CD4-positive, alpha-beta T cell treated with Interleukin-10 for 1 hour (primary cell): ENCODE results near the gene SCN2A.
"Not testable (repeated sequence)": the region's sequence is repeated elsewhere in the genome, so short reads cannot be mapped to it uniquely, and the experiment has no call there.

ENCODE experiments used
- DNase-seq: peaks from one replicate; pipeline ENCODE4 v3.0.0-alpha.2; 2020

SCN2A gene

DNA sequence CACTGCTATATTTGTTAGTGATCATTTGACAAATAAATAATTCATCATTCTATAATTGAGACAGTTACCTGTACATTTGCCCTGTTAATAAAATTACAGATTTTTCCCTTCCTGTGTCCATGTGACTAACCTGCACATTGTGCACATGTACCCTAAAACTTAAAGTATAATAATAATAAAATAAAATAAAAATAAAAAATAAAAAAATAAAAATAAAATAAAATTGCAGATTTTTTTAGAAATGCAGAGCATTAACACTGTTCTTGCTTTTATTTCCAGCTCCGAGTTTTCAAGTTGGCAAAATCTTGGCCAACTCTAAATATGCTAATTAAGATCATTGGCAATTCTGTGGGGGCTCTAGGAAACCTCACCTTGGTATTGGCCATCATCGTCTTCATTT lies 105.1 kb downstream of the SCN2A start:
- DNase-seq: not testable (repeated sequence)

DNA sequence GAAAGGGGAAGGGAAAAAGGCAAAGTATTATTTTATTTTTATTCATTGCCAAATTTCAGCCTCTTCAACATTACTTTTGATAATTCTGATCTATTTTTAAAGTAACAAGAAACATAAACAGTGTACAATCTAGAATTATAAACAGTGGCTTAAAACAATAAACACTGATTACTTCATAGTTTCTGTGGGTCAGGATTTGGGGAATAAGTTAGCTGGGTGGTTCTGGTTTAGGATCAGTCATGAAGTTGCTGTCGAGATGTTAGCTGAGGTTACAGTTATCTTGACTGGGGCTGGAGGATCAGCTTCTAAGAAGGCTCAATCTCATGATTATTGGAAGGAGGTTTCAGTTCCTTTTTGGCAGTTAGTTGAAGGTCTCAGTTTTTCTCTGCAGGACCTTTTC lies 109.2 kb downstream of the SCN2A start:
- no peak for DNase-seq

DNA sequence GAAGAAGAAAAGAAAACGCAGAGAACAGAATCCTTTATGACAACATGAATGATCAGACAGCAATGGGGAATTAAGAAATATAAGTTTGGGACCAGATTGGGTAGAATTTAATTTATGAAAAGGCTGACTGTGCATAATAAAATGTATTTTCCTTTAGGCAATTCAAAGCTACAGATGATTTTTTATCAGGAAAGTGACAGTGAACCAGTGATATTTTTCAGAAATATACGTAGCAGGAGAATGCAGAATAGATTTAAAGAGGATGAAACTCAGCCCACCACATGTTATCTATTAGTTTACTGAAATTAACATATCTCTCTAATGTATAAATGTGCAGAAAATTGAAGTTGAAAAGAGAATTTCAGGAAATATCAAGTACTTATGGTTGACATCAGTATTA lies 110.0 kb downstream of the SCN2A start:
- no peak for DNase-seq

DNA sequence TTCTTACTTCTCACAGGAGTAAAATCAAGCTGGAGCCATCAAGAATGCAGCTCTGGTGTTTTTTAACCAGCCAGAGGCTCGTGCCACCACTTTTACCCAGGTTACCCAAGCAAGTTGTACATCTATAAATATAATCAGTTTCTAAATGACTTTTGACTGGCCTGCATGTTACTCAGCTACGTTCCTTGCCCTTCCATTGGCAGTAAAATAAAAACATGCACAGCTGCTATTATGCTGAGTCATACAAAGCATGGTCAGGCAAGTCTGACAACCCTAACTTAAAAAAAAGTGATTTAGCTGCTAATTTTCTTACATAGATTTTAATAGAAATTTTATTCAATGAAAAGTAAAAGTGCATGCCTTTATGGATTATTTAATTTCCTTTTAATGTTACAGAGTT lies 118.5 kb downstream of the SCN2A start:
- DNase-seq: no peak

DNA sequence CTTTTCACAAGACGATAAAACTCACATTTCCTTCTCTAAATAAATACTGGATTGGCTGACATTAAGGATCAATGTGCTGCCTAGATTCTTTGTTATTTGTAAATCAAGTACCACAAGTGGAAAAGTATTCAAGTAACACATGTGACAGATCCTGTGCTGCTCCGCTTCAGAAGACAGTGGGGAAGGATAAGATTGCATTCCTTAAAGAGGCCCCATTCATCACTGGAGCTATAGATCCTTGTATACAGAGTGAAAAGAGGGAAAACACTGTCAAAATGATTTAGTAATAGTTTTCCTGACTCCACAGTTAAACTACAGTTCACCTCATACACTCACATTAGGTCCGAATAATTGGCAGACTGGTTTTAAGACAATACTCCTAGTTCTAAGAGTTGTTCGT lies 122.3 kb downstream of the SCN2A start:
- DNase-seq: no peak

DNA sequence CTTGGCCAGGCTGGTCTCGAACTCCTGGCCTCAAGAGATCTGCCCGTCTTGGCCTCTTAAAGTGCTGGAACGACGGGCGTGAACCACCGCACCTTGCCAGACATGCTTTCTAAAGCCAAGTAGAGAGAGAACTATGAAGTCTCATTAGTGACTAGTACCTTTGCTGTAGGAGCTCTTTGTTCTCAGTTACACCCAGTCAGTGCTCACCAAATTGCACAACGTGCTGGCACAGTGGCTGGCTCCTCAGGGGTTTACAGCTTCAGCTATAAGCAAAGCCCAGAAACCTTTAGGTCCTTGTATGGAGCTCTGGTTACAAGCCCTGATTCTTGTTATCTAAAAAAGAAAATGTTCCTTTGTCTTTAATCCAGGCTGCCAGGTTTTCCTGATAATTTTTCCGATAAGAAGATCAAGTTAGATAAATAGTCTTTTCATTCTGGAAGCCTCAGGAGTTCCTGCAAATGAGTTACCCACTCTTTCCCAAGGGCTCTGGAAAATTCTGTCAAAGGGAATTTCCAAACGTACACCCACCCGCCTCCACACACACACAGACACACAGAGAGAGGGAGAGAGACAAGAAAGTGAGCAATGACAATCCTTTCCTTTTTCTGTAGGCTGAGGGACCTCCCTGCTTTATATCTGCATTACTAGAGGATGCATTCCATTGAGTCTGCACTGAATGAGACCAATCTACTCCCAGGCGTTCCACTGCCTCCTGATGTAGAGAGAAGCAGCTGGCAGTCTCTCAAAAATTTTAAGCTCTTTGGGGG lies 130.1 kb downstream of the SCN2A start:
- no peak for DNase-seq

DNA sequence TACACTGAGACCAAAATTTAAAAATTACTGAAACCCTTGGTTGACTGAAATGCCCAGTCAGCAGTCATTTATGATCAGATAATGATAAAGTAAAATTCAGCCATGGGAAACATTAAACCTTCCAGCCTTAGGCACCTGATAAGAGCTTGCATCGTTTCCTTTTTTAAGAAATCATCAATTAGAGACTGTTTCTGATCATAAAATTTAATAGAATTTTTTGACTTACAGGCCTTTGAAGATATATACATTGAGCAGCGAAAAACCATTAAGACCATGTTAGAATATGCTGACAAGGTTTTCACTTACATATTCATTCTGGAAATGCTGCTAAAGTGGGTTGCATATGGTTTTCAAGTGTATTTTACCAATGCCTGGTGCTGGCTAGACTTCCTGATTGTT lies 130.7 kb downstream of the SCN2A start:
- DNase-seq: no peak

DNA sequence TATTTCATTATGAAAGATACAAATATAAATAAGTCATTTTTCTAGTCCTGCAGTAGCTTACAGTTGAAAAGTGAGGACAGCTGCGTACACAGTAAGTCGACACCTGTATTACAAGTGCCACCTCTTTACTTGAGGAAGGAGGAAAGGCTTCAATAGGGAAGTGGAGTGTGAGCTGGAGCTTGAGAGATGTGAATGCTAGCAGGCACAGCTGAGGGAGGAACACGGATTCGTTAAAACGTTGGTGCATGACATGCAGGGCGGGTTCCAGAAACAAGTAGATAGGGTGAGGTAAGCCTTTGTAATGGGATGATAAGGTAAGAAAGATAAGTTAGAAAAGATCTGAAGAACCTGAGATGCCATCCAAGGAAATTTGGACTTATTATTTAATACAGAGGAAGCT lies 132.1 kb downstream of the SCN2A start:
- DNase-seq: no peak

DNA sequence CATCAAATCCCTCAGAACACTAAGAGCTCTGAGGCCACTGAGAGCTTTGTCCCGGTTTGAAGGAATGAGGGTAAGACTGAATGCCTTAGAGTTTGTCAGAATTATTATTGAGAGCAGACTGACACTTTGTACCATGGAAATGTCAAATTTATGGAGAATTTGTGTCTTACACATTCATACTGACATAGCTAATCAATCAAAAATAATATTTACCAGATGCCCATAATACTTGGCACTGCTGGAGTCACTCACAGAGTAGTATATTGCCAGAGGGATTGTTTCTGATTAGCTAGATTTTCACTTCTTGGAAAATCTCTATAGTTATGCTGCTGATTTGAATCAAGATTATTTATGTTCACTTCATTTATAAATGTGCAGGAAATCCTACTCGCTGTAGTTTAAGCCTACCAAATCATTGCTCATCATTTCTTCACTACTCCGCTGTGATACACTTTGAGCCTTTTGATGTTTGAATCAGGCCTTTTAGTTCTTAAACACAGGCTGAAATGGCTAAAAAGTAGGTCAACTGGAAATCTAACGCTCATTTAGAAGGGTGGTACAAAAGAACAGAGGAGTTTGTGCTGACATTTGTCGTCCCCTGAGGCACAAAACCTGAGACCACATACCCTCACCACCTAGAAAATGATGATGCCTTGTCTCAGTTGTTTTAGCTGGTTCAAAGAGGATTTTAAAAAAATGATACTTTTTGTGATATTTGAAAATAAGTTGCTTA lies 134.2 kb downstream of the SCN2A start:
- no peak for DNase-seq

DNA sequence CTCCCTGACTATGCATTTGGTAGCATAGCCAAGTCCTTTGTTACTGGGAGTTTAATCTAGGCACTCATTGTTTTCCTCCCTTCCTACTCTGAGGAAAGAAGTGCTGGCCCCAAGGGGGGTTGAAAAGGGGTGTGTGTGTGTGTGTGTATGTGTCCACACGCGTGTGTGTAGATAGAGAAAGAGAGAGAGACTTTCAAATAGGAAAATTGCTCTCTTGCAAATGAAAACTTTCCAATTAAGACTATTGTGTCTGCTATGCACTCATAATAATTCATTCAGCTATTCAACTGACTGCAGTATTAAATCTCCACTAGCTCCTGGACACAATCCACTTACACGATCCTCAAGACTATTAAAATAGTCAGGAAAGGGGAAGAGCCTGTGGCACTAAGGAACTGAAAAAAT lies 137.4 kb downstream of the SCN2A start:
- DNase-seq: no peak

DNA sequence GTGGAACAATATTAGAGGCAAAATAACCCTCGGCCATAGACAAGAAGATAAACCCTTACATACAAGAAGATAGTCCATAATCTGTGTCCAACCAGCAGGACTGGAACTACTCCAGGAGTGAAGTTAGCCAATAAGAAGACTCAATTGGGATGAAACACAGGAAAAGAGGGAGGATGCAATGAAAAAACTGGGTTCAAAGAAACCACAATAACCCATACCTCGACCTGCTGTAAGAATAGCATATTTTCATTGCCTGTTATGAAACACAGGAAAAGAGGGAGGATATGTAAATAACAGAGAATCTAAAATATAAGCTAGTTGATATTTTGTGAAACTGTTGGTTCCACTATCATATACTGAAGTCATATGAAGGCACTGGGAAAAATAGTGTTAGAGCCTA lies 143.1 kb downstream of the SCN2A start:
- no peak for DNase-seq

DNA sequence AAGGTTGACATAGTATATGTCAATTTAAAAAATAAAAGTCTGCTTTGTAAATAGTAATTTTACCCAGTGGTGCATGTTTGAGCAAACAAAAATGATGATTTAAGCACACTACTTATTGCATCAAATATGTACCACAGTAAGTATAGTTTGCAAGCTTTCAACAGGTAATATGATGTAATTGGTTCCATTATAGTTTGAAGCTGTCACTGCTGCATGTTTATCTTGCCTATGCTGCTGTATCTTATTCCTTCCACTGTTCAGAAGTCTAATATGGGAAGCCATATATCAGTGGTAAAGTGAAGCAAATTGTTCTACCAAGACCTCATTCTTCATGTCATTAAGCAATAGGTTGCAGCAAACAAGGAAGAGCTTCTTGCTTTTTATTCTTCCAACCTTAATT lies 151.7 kb downstream of the SCN2A start:
- DNase-seq: no peak

DNA sequence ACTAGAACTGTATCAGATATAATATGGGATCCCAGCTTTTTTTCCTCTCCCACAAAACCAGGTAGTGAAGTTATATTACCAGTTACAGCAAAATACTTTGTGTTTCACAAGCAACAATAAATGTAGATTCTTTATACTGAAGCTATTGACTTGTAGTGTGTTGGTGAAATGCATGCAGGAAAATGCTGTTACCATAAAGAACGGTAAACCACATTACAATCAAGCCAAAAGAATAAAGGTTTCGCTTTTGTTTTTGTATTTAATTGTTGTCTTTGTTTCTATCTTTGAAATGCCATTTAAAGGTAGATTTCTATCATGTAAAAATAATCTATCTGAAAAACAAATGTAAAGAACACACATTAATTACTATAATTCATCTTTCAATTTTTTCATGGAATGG lies 152.6 kb downstream of the SCN2A start:
- DNase-seq: no peak

DNA sequence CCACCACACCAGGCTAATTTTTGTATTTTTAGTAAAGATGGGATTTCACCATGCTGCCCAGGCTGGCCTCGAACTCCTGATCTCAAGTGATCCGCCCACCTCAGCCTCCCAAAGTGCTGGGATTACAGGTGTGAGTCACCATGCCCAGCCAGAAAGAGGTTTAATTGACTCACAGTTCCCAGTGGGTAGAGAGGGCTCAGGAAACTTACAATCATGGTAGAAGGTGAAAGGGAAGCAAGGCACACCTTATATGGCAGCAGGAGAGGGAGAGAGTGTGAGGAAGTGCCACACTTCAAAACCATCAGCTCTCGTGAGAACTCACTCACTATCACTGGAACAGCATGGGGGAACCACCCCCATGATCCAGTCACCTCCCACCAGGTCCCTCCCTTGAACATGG lies 159.4 kb downstream of the SCN2A start:
- DNase-seq: not testable (repeated sequence)

DNA sequence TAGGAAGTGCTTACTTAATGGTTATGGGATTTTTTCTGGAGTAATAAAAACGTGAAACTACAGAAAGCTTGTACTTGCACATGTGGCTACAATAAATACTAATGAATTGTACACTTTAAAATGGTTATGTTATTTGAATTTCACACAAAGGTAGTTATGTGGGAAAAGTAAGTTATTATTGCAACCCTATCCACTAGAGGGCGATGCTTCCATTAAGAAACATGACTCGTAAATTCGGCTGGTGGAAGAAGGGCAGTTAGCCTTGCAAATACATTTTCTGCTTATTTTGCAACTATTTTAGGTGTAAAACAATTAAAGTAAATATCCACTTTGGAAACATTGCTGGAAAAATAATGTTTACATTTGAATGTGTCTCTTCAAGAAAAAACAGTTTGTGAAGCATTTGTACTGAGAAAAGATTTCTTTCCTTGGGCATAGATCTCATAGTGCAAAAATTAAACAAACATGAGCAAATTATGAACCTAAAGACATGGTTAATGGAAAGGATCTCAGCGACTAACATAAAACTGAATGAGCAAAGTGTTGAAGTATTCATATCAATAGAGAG lies 162.2 kb downstream of the SCN2A start:
- peak; percentile 53 for DNase-seq

DNA sequence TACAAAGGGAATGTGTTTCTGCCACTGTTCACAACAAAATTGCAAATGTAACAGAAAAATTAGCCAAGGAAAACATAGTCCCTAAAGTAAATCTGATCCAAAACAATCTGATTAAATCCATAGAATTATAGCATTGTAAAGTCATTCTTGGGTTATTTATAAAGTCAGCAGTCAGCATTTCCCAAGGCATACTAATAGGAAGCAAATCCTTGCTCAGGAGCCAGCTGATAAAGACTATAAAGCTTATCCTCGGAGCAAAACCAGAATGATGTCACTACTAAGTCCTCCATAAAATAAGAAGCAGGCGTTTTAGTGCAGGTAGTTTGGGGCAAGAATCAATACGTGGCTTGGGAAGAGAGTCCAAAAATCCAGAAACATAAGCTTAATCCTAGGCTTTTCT lies 162.9 kb downstream of the SCN2A start:
- no peak for DNase-seq

DNA sequence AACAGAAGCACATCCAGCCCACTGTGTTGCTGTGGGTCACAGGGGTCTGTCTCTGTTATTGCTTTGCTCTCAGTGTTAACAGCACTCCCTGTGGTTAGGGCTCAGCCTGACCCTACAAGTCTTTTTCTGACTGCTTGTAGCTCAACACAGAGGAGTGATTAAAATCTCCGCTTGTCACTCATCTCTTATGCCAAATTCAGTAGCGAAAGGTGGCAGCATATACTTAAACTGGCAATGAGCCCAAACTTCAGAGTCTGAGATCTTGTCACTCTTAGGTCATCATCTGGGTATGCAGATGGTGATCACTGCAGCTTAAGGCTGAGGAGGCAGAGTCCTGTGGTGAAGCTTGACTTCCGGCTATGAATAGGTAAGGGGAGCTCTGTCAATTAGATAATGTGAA lies 167.0 kb downstream of the SCN2A start:
- no peak for DNase-seq

DNA sequence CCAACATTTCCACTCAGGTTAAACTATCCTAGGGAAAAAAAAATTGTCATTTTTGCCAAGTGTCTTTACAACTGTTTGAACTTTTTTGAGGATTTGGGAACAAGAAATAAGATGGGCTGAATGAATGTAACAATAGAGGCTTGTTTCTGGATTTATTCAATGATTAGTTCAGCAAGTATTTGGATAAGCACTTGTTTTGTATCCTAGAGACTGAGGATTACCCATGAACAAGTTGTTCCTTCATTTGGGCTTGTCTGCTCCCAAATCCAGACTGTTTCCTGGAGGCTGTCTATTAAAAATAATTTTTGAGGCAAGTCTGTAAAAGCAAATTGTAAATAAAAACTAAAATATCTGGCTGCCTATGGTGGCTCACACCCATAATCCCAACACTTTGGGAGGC lies 168.3 kb downstream of the SCN2A start:
- no peak for DNase-seq

DNA sequence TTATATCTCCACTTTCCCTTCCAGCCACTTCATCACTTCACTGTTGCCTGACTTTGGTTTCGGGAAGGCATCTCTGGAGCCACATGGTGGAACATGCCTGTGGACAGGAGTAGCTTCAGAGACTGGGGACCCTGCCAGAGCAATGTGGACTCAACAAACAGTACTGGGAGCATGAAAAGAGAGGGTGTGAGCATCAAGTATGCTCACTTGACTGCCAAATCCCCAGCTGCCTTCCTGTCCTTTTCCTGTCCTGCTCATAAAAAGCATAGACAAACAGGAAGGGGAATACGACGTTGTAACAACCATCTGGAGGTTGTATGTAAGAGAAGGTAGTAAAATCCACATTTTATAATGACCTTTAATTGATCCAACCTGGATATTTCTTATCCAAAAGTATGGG lies 169.0 kb downstream of the SCN2A start:
- DNase-seq: no peak

DNA sequence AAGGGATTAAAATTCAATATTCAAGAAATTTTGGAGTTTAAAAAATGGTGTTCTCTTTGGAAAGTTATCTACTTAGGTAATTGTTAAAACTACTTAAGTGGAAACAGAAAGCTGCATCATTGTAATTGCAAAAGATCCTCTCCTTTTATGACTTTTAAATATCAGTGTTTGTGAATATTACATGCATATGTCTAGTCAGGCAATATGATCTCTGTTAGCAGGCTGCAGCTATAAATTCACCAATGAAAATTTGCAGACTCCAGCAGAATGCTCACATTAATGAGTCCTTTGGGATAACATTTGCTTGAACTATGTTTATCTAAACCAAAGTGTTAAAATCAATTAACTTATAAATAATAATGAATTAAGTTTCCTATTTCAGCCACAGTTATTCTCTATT lies 171.1 kb downstream of the SCN2A start:
- no peak for DNase-seq

DNA sequence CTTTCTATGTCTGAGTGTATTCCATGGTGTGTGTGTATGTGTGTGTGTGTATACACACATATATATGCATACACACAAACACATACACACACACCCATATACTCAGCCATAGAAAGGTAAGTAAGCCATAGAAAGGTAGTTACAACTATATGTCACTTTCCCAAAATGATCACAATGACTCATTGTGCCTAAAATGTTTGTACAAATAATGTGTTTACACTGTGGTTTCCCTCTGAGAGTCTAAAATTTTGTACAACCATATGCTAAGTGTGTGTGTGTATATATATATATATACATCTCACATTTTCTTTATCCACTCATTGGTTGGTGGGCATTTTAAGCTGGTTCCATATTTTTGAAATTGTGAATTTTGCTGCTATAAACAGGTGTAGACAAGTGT lies 175.0 kb downstream of the SCN2A start:
- DNase-seq: no peak

DNA sequence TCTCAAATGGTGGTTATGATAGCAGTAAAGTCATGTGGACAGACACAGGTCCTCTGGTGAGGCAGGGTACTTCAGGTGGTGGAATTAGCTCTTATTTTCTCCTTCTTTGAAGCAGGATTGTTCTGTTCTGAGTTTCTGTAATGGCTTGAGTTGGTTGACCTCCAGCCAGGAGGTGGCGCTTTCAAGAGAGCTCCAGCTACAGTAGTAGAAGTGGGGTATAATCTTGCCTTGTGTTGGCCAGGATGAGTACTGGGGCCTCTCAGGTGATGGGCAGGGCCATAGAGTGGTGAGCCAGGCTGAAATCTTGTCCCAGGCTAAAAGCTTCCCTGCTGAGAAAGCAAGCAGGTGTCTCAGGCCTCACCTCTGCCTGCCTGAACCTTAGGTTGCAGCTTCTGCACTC lies 177.8 kb downstream of the SCN2A start:
- DNase-seq: no peak

DNA sequence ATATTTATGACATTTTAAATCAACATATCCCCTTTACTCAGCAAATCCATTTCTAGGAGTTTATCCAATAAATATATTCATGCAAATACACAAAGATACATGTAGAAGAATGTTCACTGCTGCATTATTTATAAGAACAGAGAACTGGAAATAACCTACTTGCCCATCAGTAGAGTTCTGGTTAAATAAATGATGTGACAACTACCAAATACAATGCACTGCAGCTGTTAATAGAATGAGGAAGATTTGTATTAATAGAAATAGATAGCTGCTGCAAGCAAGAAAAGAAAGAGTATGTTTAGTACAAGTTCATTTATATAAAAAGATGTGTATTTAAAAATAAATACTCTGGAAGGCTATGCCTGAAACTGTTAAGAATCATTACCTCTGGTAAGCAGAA lies 181.0 kb downstream of the SCN2A start:
- DNase-seq: no peak

DNA sequence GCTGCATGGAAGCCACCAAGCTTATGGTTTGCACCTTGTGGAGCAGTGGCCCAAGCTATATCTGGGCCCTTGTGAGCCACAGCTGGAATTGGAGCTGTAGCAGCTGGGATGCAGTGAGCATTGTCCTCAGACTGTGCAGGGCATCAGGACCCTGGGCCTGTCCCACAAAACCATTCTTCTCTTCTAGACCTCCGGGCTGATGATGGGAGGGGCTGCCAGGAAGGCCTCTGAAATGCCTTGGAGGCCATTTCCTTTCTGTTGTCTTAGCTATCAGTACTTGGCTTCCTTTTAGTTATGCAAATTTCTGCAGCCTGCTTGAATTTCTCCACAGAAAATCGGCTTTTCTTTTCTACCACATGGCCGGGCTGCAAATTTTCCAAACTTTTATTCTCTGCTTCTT lies 183.9 kb downstream of the SCN2A start:
- no peak for DNase-seq

DNA sequence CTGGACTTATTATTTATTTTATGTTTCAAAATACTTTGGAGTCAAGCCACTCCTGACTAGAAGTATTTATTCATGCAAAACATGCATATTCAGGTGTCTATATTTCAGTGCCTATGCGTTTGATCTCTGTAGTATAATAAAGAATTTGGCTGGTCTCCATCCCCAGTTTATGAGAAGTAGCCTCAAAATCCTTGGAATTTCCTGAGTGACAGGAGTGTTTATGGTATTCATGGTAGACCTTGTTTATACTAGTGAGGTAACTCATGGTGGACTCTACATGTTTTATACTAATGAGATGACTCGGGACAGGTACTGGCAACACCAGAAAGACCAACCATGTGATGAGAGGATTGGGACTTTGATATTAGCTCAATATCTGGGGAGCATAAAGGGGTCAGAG lies 186.3 kb downstream of the SCN2A start:
- no peak for DNase-seq
